HL-60 (cell line): ENCODE results near the gene MIP.

ENCODE experiments used
- POLR2AphosphoS5 ChIP-seq: IDR thresholded peaks from 2 replicates; pipeline ENCODE4 v1.6.1; 2012; ENCODE audit warnings: low read depth
- TF ChIP-seq, protein P1 (sequence below): IDR thresholded peaks from one replicate; pipeline ENCODE4 v1.5.1; 2011; ENCODE audit warnings: low read length, control low read depth, inconsistent platforms; ENCODE audit not compliant: insufficient read depth
- TF ChIP-seq, protein P2 (sequence below): IDR thresholded peaks from 2 replicates; pipeline ENCODE4 v1.6.1; 2012; ENCODE audit warnings: low read depth; ENCODE audit not compliant: insufficient replicate concordance

- TF ChIP-seq, protein P1, sequence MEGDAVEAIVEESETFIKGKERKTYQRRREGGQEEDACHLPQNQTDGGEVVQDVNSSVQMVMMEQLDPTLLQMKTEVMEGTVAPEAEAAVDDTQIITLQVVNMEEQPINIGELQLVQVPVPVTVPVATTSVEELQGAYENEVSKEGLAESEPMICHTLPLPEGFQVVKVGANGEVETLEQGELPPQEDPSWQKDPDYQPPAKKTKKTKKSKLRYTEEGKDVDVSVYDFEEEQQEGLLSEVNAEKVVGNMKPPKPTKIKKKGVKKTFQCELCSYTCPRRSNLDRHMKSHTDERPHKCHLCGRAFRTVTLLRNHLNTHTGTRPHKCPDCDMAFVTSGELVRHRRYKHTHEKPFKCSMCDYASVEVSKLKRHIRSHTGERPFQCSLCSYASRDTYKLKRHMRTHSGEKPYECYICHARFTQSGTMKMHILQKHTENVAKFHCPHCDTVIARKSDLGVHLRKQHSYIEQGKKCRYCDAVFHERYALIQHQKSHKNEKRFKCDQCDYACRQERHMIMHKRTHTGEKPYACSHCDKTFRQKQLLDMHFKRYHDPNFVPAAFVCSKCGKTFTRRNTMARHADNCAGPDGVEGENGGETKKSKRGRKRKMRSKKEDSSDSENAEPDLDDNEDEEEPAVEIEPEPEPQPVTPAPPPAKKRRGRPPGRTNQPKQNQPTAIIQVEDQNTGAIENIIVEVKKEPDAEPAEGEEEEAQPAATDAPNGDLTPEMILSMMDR = no peak
- TF ChIP-seq POLR2AphosphoS5 = no peak
- TF ChIP-seq, protein P2, sequence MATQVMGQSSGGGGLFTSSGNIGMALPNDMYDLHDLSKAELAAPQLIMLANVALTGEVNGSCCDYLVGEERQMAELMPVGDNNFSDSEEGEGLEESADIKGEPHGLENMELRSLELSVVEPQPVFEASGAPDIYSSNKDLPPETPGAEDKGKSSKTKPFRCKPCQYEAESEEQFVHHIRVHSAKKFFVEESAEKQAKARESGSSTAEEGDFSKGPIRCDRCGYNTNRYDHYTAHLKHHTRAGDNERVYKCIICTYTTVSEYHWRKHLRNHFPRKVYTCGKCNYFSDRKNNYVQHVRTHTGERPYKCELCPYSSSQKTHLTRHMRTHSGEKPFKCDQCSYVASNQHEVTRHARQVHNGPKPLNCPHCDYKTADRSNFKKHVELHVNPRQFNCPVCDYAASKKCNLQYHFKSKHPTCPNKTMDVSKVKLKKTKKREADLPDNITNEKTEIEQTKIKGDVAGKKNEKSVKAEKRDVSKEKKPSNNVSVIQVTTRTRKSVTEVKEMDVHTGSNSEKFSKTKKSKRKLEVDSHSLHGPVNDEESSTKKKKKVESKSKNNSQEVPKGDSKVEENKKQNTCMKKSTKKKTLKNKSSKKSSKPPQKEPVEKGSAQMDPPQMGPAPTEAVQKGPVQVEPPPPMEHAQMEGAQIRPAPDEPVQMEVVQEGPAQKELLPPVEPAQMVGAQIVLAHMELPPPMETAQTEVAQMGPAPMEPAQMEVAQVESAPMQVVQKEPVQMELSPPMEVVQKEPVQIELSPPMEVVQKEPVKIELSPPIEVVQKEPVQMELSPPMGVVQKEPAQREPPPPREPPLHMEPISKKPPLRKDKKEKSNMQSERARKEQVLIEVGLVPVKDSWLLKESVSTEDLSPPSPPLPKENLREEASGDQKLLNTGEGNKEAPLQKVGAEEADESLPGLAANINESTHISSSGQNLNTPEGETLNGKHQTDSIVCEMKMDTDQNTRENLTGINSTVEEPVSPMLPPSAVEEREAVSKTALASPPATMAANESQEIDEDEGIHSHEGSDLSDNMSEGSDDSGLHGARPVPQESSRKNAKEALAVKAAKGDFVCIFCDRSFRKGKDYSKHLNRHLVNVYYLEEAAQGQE = no peak
Observed at GRCh38 chr12:56431850-56432249, 22.6 kb downstream of the MIP start.
